Naive thymus-derived CD8-positive, alpha-beta T cell (primary cell): ENCODE measurements around the gene IER5L. TPM values are rescaled to one million over a fixed set of nuclear protein-coding genes. Genes with fewer than 3 reads are reported as not detected.

Experiments used
- ATAC-seq, 2 donors: fragments of 150-1000 bp; cut with Tn5 transposase in 1 of 2; sonication (Bioruptor Pico), chemical (Tn5 transposase) in 1 of 2; 1 replicate in 1 of 2; 2 replicates in 1 of 2; pipeline ENCODE4 v1.10.0; 2021; ENCODE audit warnings: mild to moderate bottlenecking in 2 of 2, moderate library complexity in 2 of 2
- POLR2A ChIA-PET: fragments of 350-600 bp; sonication (Branson Sonifier 250); formaldehyde crosslinking; loops from one replicate; lab custom pipeline; 2021; ENCODE audit warnings: antibody characterized with exemption; lab: Charles Lee
- DNase-seq, 10 donors: peaks; one replicate each; pipeline versions ENCODE4 v3.0.0 to v3.0.0-alpha.2; 2020 to 2022
- H3K27ac Mint-ChIP-seq, 10 donors: one replicate each; pipeline ENCODE4 v1.8.0; 2020 to 2022; ENCODE audit warnings: mild to moderate bottlenecking in 10 of 10, mixed read lengths in 10 of 10, moderate library complexity in 4 of 10, inconsistent platforms in 1 of 10
- H3K27me3 Mint-ChIP-seq, 5 donors: one replicate each; pipeline ENCODE4 v1.8.0; 2021 to 2022; ENCODE audit warnings: mixed read lengths in 5 of 5
- H3K36me3 Mint-ChIP-seq, 3 donors: one replicate each; pipeline ENCODE4 v1.8.0; 2020 to 2022; ENCODE audit warnings: mixed read lengths in 3 of 3, mild to moderate bottlenecking in 2 of 3, inconsistent platforms in 1 of 3
- H3K4me1 Mint-ChIP-seq, 4 donors: one replicate each; pipeline ENCODE4 v1.8.0; 2021 to 2022; ENCODE audit warnings: mixed read lengths in 4 of 4
- H3K4me3 Mint-ChIP-seq, 10 donors: one replicate each; pipeline ENCODE4 v1.8.0; 2020 to 2022; ENCODE audit warnings: mild to moderate bottlenecking in 10 of 10, mixed read lengths in 10 of 10, moderate library complexity in 6 of 10, inconsistent platforms in 1 of 10
- H3K9me3 Mint-ChIP-seq, 9 donors: one replicate each; pipeline ENCODE4 v1.8.0; 2020 to 2022; ENCODE audit warnings: mixed read lengths in 9 of 9, mild to moderate bottlenecking in 3 of 9, inconsistent platforms in 1 of 9, moderate library complexity in 1 of 9
- polyA plus RNA-seq, 3 donors: library from polyadenylated mRNA; unstranded; fragments of 300-500 nt; fragmentation: Illumina TruSeq; gene quantifications; one replicate each; pipeline ENCODE4 v1.2.3, GENCODE V29; 2021
- total RNA-seq, 8 experiments: library from RNA in 2 of 8; stranded (reverse) in 2 of 8; gene quantifications; one replicate each; pipeline ENCODE4 v1.2.3 and lab custom pipeline; 2021 to 2026

Gene IER5L
- total RNA-seq (1 to 10 TPM; 7.5 to 8.8 TPM), polyA plus RNA-seq (under 1 TPM in 2 of 3 donors, not detected in 1; 0.05 to 0.49 TPM), total RNA-seq (lab: John Stamatoyannopoulos, UW) (2.8 to 24.2 (median 10.0) reads per million in 6 experiments)

DNA sequence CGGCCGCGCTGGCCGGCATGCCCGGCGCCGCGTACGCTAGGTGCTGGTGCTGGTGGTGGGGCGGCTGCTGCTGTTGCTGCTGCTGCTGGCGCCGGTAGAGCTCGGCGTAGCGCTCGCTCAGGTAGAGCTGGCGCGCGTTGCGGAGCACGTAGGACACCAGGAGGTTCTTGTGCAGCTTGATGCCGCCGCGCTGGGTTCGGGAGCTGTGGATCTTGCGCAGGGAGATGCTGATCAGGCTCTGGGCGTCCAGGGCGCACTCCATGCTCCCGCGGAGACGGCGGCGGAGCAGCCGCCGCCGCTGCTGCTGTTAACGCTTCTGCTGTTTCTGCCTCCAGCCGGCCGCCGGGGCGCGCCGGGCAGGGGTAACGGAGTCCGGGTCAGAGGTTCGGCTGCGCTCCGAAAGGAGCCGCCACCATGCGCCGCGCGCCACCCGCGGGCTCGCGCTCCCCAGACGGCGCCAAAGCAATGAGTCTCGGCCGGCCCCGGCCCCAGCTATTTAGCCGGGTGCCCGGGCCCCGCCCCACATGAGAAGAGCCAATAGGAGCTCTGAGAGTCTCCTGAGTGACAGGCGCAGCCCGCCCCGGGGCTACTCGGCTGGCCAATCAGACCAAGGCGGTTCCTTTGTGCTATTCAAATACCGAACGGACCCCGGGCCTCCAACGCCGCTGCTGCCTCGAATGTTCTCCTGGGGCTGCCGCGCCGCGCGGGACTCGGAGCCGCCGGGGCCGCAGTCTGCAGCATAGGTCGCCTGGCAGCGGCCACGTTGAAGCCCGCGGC, at the start of gene IER5L:
Gene IER5L, minus strand, starts transcription at position 471 of the 777 bp plus-strand sequence. Its CDS starts 209 bp downstream, at position 262.
- DNase-seq = peak; percentile 89 to 97 (median 94)
- Mint-ChIP-seq H3K27ac (peak within 1 kb of the TSS in 9 of 10 donors; percentile 51 to 87 (median 82)), H3K9me3 (no peaks in the 10 kb centered on the region), H3K27me3 (peaks cover 0 to 3% (median 0%) of the 10 kb centered on the region in 5 donors), H3K36me3 (no peaks in the 10 kb centered on the region), H3K4me1 (peaks cover 3 to 16% (median 8%) of the 10 kb centered on the region in 4 donors), H3K4me3 (peak within 1 kb of the TSS; percentile 88 to 96 (median 93))
- POLR2A ChIA-PET = interaction anchor here (0.6 to 6.4 kb wide), 39 partner anchors 9 to 711 kb away, joined by 3 to 92 read pairs (median 5); partner anchors contain the start of genes C9orf50, DOLPP1 and NTMT1
- ATAC-seq = peak; percentile 84 to 88

DNA sequence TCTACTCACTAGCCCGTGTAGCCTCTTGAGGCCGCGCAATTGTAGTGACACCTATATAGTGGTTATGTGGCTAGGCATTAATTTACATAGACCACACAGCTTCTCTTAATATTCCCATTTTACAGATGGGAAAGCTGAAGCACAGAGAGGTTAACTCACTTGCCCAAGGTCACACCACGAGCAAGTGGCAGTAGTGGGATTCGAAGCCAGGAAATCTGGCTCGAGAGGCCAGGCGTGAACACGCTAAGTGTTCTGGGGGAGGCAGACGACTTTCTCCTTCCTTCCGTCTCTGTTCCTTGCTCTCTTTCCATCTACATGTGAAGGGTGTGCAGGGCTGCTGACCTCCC, 49.8 kb upstream of the IER5L start:
- Mint-ChIP-seq H3K4me1 (peaks cover 23 to 52% (median 39%) of the 10 kb centered on the region in 4 donors), H3K4me3 (no peak overlapping the region), H3K27me3 (no peaks in the 10 kb centered on the region), H3K36me3 (no peaks in the 10 kb centered on the region), H3K27ac (peak overlapping the region in 2 of 10 donors; percentile 71 to 80), H3K9me3 (peaks cover 0 to 2% (median 0%) of the 10 kb centered on the region in 9 donors)
- no peak for ATAC-seq
- POLR2A ChIA-PET = interaction anchor here (0.8 to 3.5 kb wide), 3 partner anchors 9 to 50 kb away, joined by 3 to 37 read pairs (median 3); no protein-coding TSS in a partner anchor
- peak in 1 of 10 donors; percentile 18 for DNase-seq

DNA sequence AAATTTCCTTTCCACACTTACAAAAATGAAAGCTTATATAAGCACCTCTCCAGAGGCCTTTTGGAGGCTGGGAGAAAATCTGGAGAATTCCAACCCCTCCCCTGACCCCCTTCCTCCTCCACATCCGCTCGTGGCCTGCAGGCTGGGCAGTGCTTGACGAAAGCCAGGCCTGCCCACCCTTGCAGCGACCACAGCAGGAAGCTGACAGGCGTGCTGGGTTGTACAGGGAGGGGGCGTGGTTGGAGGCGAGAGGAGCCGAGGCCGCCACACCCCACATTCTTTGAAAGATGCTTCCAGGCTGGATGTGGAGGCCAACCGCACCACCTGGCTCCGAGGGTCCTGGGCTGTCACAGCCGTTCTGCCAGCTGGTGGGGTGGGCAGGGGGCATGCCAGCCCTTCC, 47.8 kb upstream of the IER5L start:
- Mint-ChIP-seq H3K4me1 (peaks cover 26 to 60% (median 49%) of the 10 kb centered on the region in 4 donors), H3K36me3 (no peaks in the 10 kb centered on the region), H3K9me3 (no peaks in the 10 kb centered on the region), H3K27me3 (no peaks in the 10 kb centered on the region), H3K4me3 (peak overlapping the region in 9 of 10 donors; percentile 36 to 80 (median 60)), H3K27ac (peak overlapping the region; percentile 56 to 98 (median 83))
- ATAC-seq (peak; percentile 82 to 85), DNase-seq (peak in 9 of 10 donors; percentile 32 to 73 (median 49))
- POLR2A ChIA-PET = interaction anchor here (0.6 to 3.5 kb wide), 7 partner anchors 9 to 48 kb away, joined by 3 to 37 read pairs (median 4); partner anchors contain the start of gene IER5L

DNA sequence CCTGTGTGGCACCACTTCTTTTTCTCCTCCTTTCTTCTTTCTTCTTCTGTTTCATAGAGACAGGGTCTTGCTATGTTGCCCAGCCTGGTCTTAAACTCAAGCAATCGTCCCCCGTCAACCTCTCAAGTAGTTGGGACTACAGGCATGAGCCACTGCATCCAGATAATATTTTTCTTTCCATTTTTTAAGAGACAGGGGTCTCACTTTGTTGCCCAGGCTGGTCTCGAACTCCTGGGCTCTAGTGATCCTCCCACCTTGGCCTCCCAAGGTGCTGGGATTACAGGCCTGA, 47.4 kb upstream of the IER5L start:
- POLR2A ChIA-PET = interaction anchor here (1.0 to 3.5 kb wide), 5 partner anchors 11 to 48 kb away, joined by 3 to 37 read pairs (median 5); partner anchors contain the start of gene IER5L

DNA sequence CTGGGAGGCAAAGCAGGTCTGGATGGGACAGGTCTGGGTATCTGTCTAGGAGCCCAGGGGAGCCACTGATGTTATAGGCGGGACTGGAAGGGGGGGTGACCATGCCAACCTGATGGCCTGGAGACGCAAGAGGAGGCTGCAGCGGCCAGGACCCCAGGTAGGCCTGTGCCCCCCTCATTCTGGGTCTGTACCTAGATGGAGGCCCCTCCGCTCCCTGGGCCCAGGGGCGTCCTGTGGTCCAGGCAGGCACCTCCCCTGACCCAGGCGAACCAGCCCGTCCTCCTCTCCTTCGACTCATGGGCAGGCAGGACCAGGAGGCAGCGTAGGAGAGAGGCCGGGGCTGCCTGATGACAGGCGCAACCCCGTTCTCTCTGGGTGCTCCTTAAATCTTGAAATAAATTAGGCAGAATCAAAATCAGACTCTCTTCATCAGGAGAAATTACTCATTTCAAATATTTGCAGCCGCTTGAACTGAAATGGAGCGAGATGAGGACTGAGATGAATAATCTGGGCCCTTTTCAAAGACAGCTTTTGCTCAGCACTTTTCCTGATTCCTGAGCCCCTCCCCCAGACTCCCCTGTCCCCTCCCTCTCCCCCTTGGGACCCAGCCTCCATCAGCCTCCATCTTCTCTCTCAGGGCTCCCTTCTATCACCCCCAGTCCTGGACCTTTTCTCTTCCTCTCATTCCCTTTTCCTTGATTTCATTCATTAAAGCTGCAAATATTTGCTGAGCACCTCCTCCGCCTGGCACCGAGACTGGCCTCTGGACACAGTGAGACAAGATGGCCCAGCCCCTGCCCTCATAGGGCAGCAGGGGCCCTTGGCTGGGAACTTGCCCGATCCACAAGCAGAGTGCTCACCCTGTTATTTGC, 46.8 kb upstream of the IER5L start:
- peak in 1 of 10 donors; percentile 37 for DNase-seq
- ATAC-seq = no peak
- peaks cover 24 to 62% (median 49%) of the 10 kb centered on the region in 4 donors for H3K4me1 Mint-ChIP-seq
- H3K27me3 Mint-ChIP-seq = no peaks in the 10 kb centered on the region
- H3K27ac Mint-ChIP-seq = peak overlapping the region; percentile 62 to 98 (median 82)
- no peaks in the 10 kb centered on the region for H3K36me3 Mint-ChIP-seq
- peak overlapping the region in 4 of 10 donors; percentile 33 to 65 (median 46) for H3K4me3 Mint-ChIP-seq
- POLR2A ChIA-PET = interaction anchor here (1.0 to 3.5 kb wide), 3 partner anchors 12 to 24 kb away, joined by 4 to 37 read pairs (median 6); no protein-coding TSS in a partner anchor
- H3K9me3 Mint-ChIP-seq = no peaks in the 10 kb centered on the region

More for the DNA sequence above, 47.4 kb upstream of the IER5L start:
- DNase-seq (no peak), ATAC-seq (no peak)
- H3K36me3 Mint-ChIP-seq = no peaks in the 10 kb centered on the region
- no peaks in the 10 kb centered on the region for H3K27me3 Mint-ChIP-seq
- peak overlapping the region in 8 of 10 donors; percentile 31 to 80 (median 60) for H3K4me3 Mint-ChIP-seq
- H3K9me3 Mint-ChIP-seq = no peaks in the 10 kb centered on the region
- peak overlapping the region; percentile 25 to 98 (median 82) for H3K27ac Mint-ChIP-seq
- peaks cover 26 to 64% (median 51%) of the 10 kb centered on the region in 4 donors for H3K4me1 Mint-ChIP-seq

DNA sequence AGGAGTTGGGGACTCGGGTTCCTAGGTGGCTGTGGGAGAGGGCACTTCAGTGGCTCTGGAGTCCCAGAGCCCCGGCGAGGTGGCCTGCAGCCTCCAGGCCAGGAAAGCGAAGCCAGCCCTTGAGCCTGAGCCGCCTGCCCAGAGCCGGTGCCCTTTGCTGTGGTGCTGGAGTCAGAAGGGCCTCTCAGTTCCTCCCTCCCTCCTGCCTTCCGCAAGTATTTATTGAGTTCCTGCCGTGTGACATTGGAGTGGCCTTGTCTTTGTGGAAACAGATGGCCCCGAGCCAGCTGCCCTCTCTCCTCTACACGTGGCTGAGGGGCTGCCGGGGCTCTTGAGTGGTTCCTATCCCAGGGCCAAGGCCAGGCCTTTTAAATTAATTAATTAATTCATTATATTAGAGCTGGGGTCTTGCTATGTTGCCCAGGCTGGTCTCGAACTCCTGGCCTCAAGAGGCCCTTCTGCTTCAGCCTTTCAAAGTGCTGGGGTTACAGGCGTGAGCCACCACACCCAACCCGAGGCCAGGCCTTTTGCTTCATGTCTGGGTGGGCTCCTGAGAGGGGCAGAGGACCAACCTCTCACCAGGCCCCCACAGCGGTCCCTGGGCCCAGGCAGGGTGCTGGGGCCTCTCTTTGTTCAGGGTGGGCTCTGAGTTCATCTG, 45.6 kb upstream of the IER5L start:
- H3K27me3 Mint-ChIP-seq = no peaks in the 10 kb centered on the region
- POLR2A ChIA-PET = interaction anchor here (0.9 to 3.3 kb wide), 3 partner anchors 12 to 46 kb away, joined by 3 to 21 read pairs (median 5); partner anchors contain the start of gene IER5L
- H3K4me1 Mint-ChIP-seq = peaks cover 23 to 60% (median 49%) of the 10 kb centered on the region in 4 donors
- DNase-seq = no peak
- no peaks in the 10 kb centered on the region for H3K9me3 Mint-ChIP-seq
- H3K36me3 Mint-ChIP-seq = no peaks in the 10 kb centered on the region
- ATAC-seq = no peak
- peak overlapping the region in 6 of 10 donors; percentile 48 to 90 (median 66) for H3K27ac Mint-ChIP-seq
- H3K4me3 Mint-ChIP-seq = no peak overlapping the region

DNA sequence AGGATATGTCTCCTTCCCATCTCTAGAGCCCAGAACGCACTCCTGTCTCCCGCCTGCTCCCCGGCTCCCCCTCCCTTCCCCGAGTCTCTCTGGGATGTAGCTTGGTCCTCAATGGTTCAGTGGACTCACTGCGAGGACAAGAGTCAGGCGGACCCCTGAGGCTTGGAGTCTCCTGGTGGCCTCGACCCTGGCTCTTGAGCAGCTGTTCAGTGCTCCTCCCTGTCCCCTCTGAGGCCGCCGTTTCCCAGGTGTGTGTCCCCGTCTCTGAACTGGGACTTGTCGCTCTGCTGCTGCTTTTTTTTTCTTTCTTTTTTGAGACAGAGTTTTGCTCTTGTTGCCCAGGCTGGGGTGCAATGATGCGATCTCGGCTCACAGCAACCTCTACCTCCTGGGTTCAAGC, 44.8 kb upstream of the IER5L start:
- ATAC-seq = no peak
- no peak for DNase-seq
- POLR2A ChIA-PET = interaction anchor here (1.1 to 3.3 kb wide), 6 partner anchors 11 to 46 kb away, joined by 3 to 26 read pairs (median 6); partner anchors contain the start of gene IER5L
- Mint-ChIP-seq H3K4me3 (peak overlapping the region in 5 of 10 donors; percentile 33 to 73 (median 51)), H3K4me1 (peaks cover 23 to 67% (median 53%) of the 10 kb centered on the region in 4 donors), H3K36me3 (no peaks in the 10 kb centered on the region), H3K27ac (peak overlapping the region in 7 of 10 donors; percentile 9 to 77 (median 62)), H3K27me3 (no peaks in the 10 kb centered on the region), H3K9me3 (no peaks in the 10 kb centered on the region)

DNA sequence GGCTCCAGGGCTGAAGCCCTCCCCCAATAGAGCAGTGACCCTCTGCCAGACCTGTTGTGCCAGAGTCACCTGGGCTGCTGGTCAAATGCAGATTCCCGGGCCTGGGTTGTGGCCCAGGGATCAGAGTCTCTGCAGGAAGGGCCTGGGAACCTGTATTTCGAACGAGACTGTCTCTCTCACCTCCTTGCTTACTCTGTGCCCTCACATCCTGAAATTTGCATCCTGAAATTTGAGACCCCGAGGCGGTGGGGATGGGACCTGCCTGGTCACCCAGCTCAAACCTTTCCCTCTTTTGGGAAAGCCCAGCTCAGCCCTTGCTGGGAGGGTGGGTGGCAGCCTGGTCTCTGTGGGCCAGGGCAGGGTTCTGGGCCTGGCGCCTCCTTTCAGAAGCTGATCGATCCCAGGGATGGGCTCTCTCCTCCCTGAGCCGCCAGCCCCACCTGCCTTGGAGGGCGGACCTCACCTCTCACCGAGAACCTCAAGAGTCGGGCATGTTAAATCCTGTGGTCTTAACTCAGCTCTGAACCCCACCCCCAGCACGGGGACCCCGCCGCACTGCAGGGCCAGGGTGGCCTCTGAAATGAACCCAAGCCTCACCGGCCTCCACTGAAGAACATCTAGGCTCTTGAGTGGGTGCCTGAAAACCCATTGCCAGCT, 44.0 kb upstream of the IER5L start:
- H3K36me3 Mint-ChIP-seq = no peaks in the 10 kb centered on the region
- H3K27me3 Mint-ChIP-seq = no peaks in the 10 kb centered on the region
- no peak for DNase-seq
- peaks cover 23 to 69% (median 53%) of the 10 kb centered on the region in 4 donors for H3K4me1 Mint-ChIP-seq
- H3K4me3 Mint-ChIP-seq = peak overlapping the region in 4 of 10 donors; percentile 10 to 58 (median 44)
- H3K9me3 Mint-ChIP-seq = no peaks in the 10 kb centered on the region
- peak overlapping the region in 6 of 10 donors; percentile 15 to 82 (median 62) for H3K27ac Mint-ChIP-seq
- ATAC-seq = no peak
- POLR2A ChIA-PET = interaction anchor here (0.7 to 3.3 kb wide), 13 partner anchors 12 to 365 kb away, joined by 3 to 26 read pairs (median 5); partner anchors contain the start of gene IER5L

DNA sequence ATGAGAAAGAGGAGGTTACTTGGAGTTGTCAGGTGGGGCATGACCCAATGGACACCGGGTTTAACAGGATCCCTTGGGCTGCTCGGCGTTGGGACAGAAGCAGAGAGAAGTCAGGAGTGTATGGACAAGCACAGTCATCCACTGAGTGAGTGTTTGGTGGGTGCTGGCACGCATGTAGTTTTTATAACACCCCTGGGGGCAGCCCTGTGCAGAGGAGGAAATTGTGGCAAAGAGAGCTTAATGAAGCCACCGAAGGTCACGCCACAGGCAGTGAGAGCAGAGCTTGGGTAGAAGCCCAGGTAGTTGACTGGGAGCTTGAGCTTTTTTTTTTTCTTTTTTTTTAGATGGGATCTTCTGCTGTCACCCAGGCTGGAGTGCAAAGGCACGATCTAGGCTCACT, 43.2 kb upstream of the IER5L start:
- no peaks in the 10 kb centered on the region for H3K27me3 Mint-ChIP-seq
- POLR2A ChIA-PET = interaction anchor here (0.6 to 3.3 kb wide), 14 partner anchors 11 to 365 kb away, joined by 3 to 26 read pairs (median 4); partner anchors contain the start of gene IER5L
- peaks cover 23 to 66% (median 51%) of the 10 kb centered on the region in 4 donors for H3K4me1 Mint-ChIP-seq
- peak; percentile 81 to 87 for ATAC-seq
- no peaks in the 10 kb centered on the region for H3K9me3 Mint-ChIP-seq
- H3K36me3 Mint-ChIP-seq = no peaks in the 10 kb centered on the region
- peak in 6 of 10 donors; percentile 34 to 73 (median 40) for DNase-seq
- H3K27ac Mint-ChIP-seq = peak overlapping the region; percentile 1 to 88 (median 72)
- peak overlapping the region; percentile 0 to 84 (median 58) for H3K4me3 Mint-ChIP-seq

DNA sequence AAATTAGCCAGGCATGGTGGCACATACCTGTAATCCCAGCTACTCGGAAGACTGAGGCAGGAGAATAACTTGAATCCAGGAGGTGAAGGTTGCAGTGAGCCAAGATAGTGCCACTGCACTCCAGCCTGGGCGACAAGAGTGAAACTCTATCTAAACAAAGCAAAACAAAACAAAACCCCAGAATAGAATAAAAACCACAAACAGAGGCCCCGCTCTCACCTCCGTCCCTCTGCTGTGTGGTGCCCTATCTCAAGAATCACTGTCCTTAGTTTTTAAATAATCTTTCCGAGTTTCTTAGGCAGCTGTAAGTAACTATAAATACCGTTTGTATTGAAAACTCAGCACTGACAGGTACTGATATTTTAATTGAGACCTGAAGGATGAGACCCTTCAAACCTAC, 42.7 kb upstream of the IER5L start:
- no peak for DNase-seq
- Mint-ChIP-seq H3K9me3 (no peaks in the 10 kb centered on the region), H3K27me3 (no peaks in the 10 kb centered on the region), H3K4me1 (peaks cover 21 to 61% (median 47%) of the 10 kb centered on the region in 4 donors), H3K27ac (peak overlapping the region; percentile 1 to 88 (median 72)), H3K36me3 (no peaks in the 10 kb centered on the region), H3K4me3 (peak overlapping the region in 9 of 10 donors; percentile 5 to 84 (median 58))
- peak in 1 of 2 donors; percentile 25 for ATAC-seq
- POLR2A ChIA-PET = interaction anchor here (0.6 to 3.3 kb wide), 12 partner anchors 13 to 163 kb away, joined by 3 to 26 read pairs (median 4); partner anchors contain the start of gene IER5L
